NK-92 (cell line): ENCODE data around the gene ZNF268.

Experiments
- DNase-seq: peaks from one replicate; lab custom pipeline; 2025; ENCODE audit not compliant: unreplicated experiment; lab: John Stamatoyannopoulos, UW

ZNF268 gene

GRCh38 chr12:133181238-133181959, at the start of gene ZNF268:
ZNF268 (plus strand) TSS chr12:133181495; CDS start chr12:133181998, 503 bp downstream.
- DNase-seq, result no peak

- DNase-seq, result no peak
Measured at GRCh38 chr12:133135747-133136146, 45.5 kb upstream of the ZNF268 start.

- DNase-seq, result no peak
Measured at GRCh38 chr12:133145981-133146380, 35.3 kb upstream of the ZNF268 start.

- DNase-seq, result no peak
Measured at GRCh38 chr12:133156125-133156690, 25.1 kb upstream of the ZNF268 start.

- DNase-seq, result no peak
Measured at GRCh38 chr12:133165776-133166175, 15.5 kb upstream of the ZNF268 start.

GRCh38 chr12:133172491-133172890, 8.8 kb upstream of the ZNF268 start:
- no peak for DNase-seq

- DNase-seq, result no peak
Measured at GRCh38 chr12:133174901-133175300, 6.4 kb upstream of the ZNF268 start.

- DNase-seq, result no peak
Measured at GRCh38 chr12:133180669-133181068, 626 bp upstream of the ZNF268 start.

GRCh38 chr12:133190176-133190575, 8.9 kb downstream of the ZNF268 start:
- DNase-seq, result no peak

GRCh38 chr12:133192847-133193246, 11.6 kb downstream of the ZNF268 start:
- no peak for DNase-seq

GRCh38 chr12:133201888-133202287, 20.6 kb downstream of the ZNF268 start:
- DNase-seq, result no peak

GRCh38 chr12:133202493-133203343, 21.4 kb downstream of the ZNF268 start:
- no peak for DNase-seq

- DNase-seq, result no peak
Measured at GRCh38 chr12:133203344-133204263, 22.3 kb downstream of the ZNF268 start.

- DNase-seq, result no peak
Measured at GRCh38 chr12:133204264-133204603, 22.9 kb downstream of the ZNF268 start.

- DNase-seq, result no peak
Measured at GRCh38 chr12:133206390-133206789, 25.1 kb downstream of the ZNF268 start.

GRCh38 chr12:133215724-133216123, 34.4 kb downstream of the ZNF268 start:
- no peak for DNase-seq

GRCh38 chr12:133217219-133217618, 35.9 kb downstream of the ZNF268 start:
- no peak for DNase-seq

- DNase-seq, result no peak
Measured at GRCh38 chr12:133220521-133220920, 39.2 kb downstream of the ZNF268 start.

GRCh38 chr12:133221241-133221640, 39.9 kb downstream of the ZNF268 start:
- no peak for DNase-seq

GRCh38 chr12:133222211-133222610, 40.9 kb downstream of the ZNF268 start:
- DNase-seq, result no peak

- DNase-seq, result no peak
Measured at GRCh38 chr12:133225527-133225926, 44.2 kb downstream of the ZNF268 start.
